Neural progenitor cell (in vitro differentiated cells): ENCODE data around the gene AUNIP. TPM values are rescaled to one million over a fixed set of nuclear protein-coding genes. Genes with fewer than 3 reads are reported as not detected.

Source experiments
- DNase-seq: peaks from one replicate; pipeline ENCODE4 v3.0.0-alpha.2; 2016; ENCODE audit warnings: low spot score
- H2AFZ ChIP-seq: fragments of 200-600 bp; sonication (generic); replicated peaks from 2 replicates; pipeline ENCODE4 v1.6.1; 2016; ENCODE audit warnings: antibody characterized with exemption
- H3F3A ChIP-seq: fragments of 200-600 bp; sonication (generic); 2 replicates; pipeline ENCODE4 v1.6.1; 2016; ENCODE audit warnings: antibody characterized with exemption, low read depth
- H3K27ac ChIP-seq: fragments of 200-600 bp; sonication (generic); 2 replicates; pipeline ENCODE4 v1.5.1; 2016; ENCODE audit warnings: mild to moderate bottlenecking
- H3K27me3 ChIP-seq: fragments of 200-600 bp; sonication (generic); 2 replicates; pipeline ENCODE4 v1.6.1; 2016; ENCODE audit warnings: mild to moderate bottlenecking, moderate library complexity
- H3K36me3 ChIP-seq: fragments of 200-600 bp; sonication (generic); 2 replicates; pipeline ENCODE4 v1.5.1; 2016
- H3K4me1 ChIP-seq: fragments of 200-600 bp; sonication (generic); 2 replicates; pipeline ENCODE4 v1.6.1; 2016; ENCODE audit warnings: mixed run types
- H3K4me2 ChIP-seq: fragments of 200-600 bp; sonication (generic); 2 replicates; pipeline ENCODE4 v1.6.1; 2016
- H3K4me3 ChIP-seq: fragments of 200-600 bp; sonication (generic); 2 replicates; pipeline ENCODE4 v1.5.1; 2016
- H3K79me2 ChIP-seq: fragments of 200-600 bp; sonication (generic); 2 replicates; pipeline ENCODE4 v1.6.1; 2016; ENCODE audit warnings: low read depth
- H3K9ac ChIP-seq: fragments of 200-600 bp; sonication (generic); 2 replicates; pipeline ENCODE4 v1.6.1; 2016
- H3K9me3 ChIP-seq: fragments of 200-600 bp; sonication (generic); 2 replicates; pipeline ENCODE4 v1.5.1; 2016; ENCODE audit warnings: low read depth
- H4K20me1 ChIP-seq: fragments of 200-600 bp; sonication (generic); 2 replicates; pipeline ENCODE4 v1.6.1; 2016; ENCODE audit warnings: low read depth
- H3K27ac Mint-ChIP-seq: 3 replicates; pipeline ENCODE4 v1.8.0; 2021; ENCODE audit warnings: mixed read lengths
- H3K27me3 Mint-ChIP-seq: 2 replicates; pipeline ENCODE4 v1.8.0; 2022; ENCODE audit warnings: low read depth, mild to moderate bottlenecking, inconsistent platforms, moderate library complexity, mixed read lengths; ENCODE audit not compliant: insufficient read depth
- H3K36me3 Mint-ChIP-seq: 3 replicates; pipeline ENCODE4 v1.8.0; 2021; ENCODE audit warnings: mixed read lengths
- H3K4me1 Mint-ChIP-seq: 3 replicates; pipeline ENCODE4 v1.8.0; 2021; ENCODE audit warnings: mixed read lengths
- H3K4me3 Mint-ChIP-seq: 3 replicates; pipeline ENCODE4 v1.8.0; 2021; ENCODE audit warnings: mild to moderate bottlenecking, moderate library complexity, mixed read lengths
- H3K9me3 Mint-ChIP-seq: 3 replicates; pipeline ENCODE4 v1.8.0; 2020; ENCODE audit warnings: mixed read lengths
- EZH2 ChIP-seq: fragments of 200-600 bp; sonication (generic); IDR thresholded peaks from 2 replicates; pipeline ENCODE4 v1.6.1; 2017; ENCODE audit warnings: antibody characterized with exemption, mild to moderate bottlenecking, moderate library complexity
- EZH2phosphoT487 ChIP-seq: fragments of 200-600 bp; sonication (generic); IDR thresholded peaks from 2 replicates; pipeline ENCODE4 v1.6.1; 2017; ENCODE audit warnings: antibody characterized with exemption
- total RNA-seq: library from RNA; depleted of rRNA; stranded (reverse); fragments of >200 nt; gene quantifications from 2 replicates; pipeline ENCODE4 v1.2.3, GENCODE V29; 2015; ENCODE audit warnings: low replicate concordance
- TF ChIP-seq, protein P1 (sequence below): fragments of 200-600 bp; sonication (generic); IDR thresholded peaks from 2 replicates; pipeline ENCODE4 v1.5.1; 2017; ENCODE audit warnings: antibody characterized with exemption, mild to moderate bottlenecking

The AUNIP gene
- total RNA-seq, 1 donor from 2014 or later = 15.2 TPM

- no peaks in the 10 kb centered on the region for H3K9me3 Mint-ChIP-seq
Measured at GRCh38 chr1:25837262-25837875, 21.9 kb downstream of the AUNIP start.

DNA sequence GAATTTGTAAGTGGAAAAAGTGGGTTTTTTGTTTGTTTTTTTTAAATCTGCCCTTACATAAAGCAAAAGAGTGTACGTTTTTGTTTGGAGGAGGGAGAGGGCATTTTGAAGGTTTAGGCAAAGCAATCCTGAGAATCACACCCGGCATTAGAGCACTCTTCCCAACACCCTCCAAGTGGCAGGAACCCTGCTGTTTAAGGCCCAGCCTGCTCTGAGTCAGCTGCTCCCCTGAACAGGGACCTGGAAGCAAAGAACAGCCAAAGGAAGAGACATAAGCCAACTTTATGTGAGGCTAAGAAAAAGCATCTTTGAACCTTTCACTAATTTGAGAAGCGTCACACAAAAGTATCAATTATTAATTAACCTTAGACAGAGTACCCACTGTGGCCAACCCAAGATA is 22.6 kb downstream of the AUNIP start:
- no peak for DNase-seq
- no peaks in the 10 kb centered on the region for H3K9me3 ChIP-seq
- no peaks in the 10 kb centered on the region for H3K36me3 ChIP-seq
- H4K20me1 ChIP-seq = peaks cover 7% of the 10 kb centered on the region
- peaks cover 3% of the 10 kb centered on the region for H3F3A ChIP-seq
- no peak overlapping the region for H3K9ac ChIP-seq
- H3K27me3 Mint-ChIP-seq = no peaks in the 10 kb centered on the region
- no peaks in the 10 kb centered on the region for H3K4me1 Mint-ChIP-seq
- no peak overlapping the region for H3K4me3 Mint-ChIP-seq
- peak overlapping the region; percentile 57 for H3K27ac Mint-ChIP-seq
- no peak overlapping the region for H3K27ac ChIP-seq
- H3K4me1 ChIP-seq = no peaks in the 10 kb centered on the region
- TF ChIP-seq EZH2 (no peak), EZH2phosphoT487 (no peak)
- TF ChIP-seq, protein P1, sequence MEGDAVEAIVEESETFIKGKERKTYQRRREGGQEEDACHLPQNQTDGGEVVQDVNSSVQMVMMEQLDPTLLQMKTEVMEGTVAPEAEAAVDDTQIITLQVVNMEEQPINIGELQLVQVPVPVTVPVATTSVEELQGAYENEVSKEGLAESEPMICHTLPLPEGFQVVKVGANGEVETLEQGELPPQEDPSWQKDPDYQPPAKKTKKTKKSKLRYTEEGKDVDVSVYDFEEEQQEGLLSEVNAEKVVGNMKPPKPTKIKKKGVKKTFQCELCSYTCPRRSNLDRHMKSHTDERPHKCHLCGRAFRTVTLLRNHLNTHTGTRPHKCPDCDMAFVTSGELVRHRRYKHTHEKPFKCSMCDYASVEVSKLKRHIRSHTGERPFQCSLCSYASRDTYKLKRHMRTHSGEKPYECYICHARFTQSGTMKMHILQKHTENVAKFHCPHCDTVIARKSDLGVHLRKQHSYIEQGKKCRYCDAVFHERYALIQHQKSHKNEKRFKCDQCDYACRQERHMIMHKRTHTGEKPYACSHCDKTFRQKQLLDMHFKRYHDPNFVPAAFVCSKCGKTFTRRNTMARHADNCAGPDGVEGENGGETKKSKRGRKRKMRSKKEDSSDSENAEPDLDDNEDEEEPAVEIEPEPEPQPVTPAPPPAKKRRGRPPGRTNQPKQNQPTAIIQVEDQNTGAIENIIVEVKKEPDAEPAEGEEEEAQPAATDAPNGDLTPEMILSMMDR = no peak
- no peaks in the 10 kb centered on the region for H3K9me3 Mint-ChIP-seq
- H3K79me2 ChIP-seq = peaks cover 31% of the 10 kb centered on the region
- H3K4me2 ChIP-seq = no peak overlapping the region
- no peak overlapping the region for H3K4me3 ChIP-seq
- no peaks in the 10 kb centered on the region for H3K27me3 ChIP-seq
- peaks cover 6% of the 10 kb centered on the region for H3K36me3 Mint-ChIP-seq
- H2AFZ ChIP-seq = no peak overlapping the region

More at GRCh38 chr1:25837262-25837875, 21.9 kb downstream of the AUNIP start:
- Histone ChIP-seq H3K27ac (no peak overlapping the region), H3K4me1 (no peaks in the 10 kb centered on the region), H3K36me3 (no peaks in the 10 kb centered on the region), H3K27me3 (no peaks in the 10 kb centered on the region), H3K4me3 (no peak overlapping the region), H2AFZ (no peak overlapping the region), H3F3A (peaks cover 3% of the 10 kb centered on the region), H3K79me2 (peaks cover 34% of the 10 kb centered on the region), H3K9ac (no peak overlapping the region), H3K9me3 (no peaks in the 10 kb centered on the region), H3K4me2 (no peak overlapping the region), H4K20me1 (peaks cover 7% of the 10 kb centered on the region)
- TF ChIP-seq EZH2 (no peak), EZH2phosphoT487 (no peak)
- TF ChIP-seq, protein P1 = peak; percentile 52
- DNase-seq = peak; percentile 13
- H3K4me1 Mint-ChIP-seq = no peaks in the 10 kb centered on the region
- peaks cover 6% of the 10 kb centered on the region for H3K36me3 Mint-ChIP-seq
- no peak overlapping the region for H3K4me3 Mint-ChIP-seq
- H3K27me3 Mint-ChIP-seq = no peaks in the 10 kb centered on the region
- no peak overlapping the region for H3K27ac Mint-ChIP-seq

DNA sequence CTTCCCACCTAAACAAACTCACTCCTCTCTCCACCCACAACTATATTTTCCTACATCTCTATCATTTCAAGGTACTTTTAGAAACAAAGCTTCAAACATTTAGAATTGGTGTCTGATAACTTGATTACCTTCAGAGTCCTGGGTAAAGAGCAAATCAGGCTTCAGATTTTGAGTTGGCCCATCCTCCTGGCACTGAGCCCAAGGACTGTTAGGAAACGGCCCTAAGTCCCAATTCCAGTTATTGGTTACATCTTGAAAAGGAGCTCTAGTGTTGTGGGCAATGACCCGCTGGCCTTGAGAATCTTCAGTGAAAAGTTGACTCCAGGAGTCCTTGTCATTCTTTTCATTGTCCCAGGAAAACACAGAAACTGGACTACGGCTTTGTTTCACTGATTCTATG is 24.4 kb downstream of the AUNIP start:
- Histone ChIP-seq H3F3A (peaks cover 3% of the 10 kb centered on the region), H2AFZ (no peak overlapping the region), H3K4me1 (no peaks in the 10 kb centered on the region), H3K27me3 (no peaks in the 10 kb centered on the region), H3K4me3 (no peak overlapping the region), H3K79me2 (peaks cover 18% of the 10 kb centered on the region), H3K9me3 (no peaks in the 10 kb centered on the region), H3K9ac (no peak overlapping the region), H4K20me1 (peaks cover 7% of the 10 kb centered on the region), H3K36me3 (peaks cover 4% of the 10 kb centered on the region), H3K27ac (no peak overlapping the region), H3K4me2 (no peak overlapping the region)
- Mint-ChIP-seq H3K4me3 (no peak overlapping the region), H3K27me3 (no peaks in the 10 kb centered on the region), H3K4me1 (no peaks in the 10 kb centered on the region), H3K27ac (no peak overlapping the region), H3K36me3 (peaks cover 9% of the 10 kb centered on the region), H3K9me3 (no peaks in the 10 kb centered on the region)
- TF ChIP-seq, protein P1 = no peak
- TF ChIP-seq EZH2 (no peak), EZH2phosphoT487 (no peak)
- DNase-seq = no peak
